Activated gamma-delta T cell treated with Interleukin-2 at 50 U/mL for 16 hours (primary cell): ENCODE data around the gene ABCF2.

ENCODE experiments used
- DNase-seq: peaks from one replicate; pipeline ENCODE4 v3.0.0-alpha.2; 2020

ABCF2 gene

DNA sequence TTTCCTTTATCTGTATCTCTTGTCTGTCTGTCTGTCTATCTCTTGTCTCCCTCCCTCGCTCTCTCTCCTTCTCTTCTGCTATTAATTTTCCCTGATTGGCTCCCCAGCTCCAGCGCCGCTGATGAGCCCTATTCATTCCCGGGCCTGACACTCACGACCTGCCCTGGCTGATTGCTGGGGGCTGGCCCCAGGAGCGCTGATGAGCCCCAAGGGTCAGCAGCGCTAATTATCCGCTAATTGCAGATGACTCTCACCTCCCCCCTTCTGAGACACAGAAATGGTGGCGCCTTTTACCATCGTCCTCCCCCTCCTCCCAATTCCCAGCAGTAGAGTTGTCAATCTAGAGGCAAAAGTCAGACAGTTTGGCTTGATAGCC is 58.2 kb downstream of the ABCF2 start:
- no peak for DNase-seq

DNA sequence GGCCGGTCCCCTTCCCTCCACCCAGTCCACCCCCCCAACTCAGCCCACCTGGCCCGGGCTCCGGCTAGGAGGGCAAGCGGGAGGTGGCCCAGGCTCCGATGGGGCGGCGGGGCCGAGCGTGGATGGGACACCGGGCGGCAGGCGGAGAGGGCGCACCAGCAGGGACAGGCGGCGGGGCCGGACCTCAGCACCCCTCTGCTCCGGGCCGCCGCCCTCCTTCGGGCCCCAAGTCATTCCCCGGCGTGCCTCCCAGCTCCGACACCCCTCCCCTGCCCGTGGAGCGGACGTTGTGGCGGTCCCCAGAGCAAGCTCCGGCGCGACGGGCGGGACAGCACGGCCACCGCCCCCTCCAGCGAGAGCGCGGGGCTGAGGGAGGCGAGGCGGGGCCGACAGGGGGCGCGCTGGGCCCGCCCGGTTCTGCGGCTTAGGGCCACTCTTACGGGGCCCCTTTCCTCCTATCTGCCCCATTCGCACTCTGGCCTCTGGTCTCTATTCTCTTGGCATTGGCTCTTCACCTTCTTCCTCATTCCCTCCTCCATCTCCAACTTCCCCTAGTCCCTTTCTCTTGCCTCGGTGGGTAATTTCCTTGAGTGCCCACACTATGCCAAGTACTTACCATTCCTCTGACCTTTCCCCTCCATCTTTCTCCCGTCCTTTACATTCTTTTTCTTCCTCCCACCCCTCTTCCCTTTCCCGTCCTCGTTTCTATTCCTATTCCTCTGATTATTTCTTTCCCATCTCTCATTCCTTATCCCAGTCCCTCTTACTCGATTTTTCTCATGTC is 58.8 kb downstream of the ABCF2 start:
- DNase-seq: peak; percentile 54

DNA sequence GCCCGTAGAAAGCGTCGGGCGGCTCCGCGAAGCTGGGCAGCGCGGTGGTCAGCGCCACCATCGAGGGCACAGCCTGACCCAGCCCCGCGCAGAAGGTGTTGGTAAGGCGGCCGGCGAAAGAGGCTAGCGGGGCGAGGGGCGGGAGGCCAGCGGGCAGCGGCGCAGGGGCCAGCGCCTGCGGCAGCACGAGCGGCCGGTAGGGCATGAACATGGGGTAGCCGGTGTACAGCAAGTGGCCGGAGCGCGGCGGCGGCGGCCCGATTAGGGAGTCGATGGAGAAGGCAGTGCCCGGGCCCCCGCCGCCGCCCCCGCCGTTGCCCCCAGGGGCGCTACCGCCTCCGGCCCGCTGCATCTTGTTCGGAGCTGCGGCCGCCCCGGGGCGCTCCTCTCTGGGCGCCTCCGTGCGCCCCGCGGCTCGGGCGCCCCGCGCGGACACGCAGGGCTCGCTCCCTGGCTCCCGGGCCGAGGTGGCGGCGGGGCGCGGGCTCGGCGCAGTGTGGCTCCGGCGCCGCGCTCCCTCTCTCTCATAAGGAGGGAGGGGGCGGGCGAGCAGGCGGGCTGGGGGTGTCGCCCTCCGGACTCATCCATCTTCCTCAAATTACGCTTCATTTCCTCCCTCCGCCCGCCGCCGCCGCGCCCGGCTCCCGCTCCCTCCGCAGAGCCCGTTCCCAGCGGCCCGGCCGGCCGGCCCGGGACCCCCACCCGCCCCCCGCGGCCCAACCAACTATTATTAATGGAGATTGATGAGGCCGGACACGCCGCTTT is 59.6 kb downstream of the ABCF2 start, which contains the start of gene GBX1:
TSS of gene GBX1 (minus strand) at position 498 of the 765 bp plus-strand sequence. CDS start at position 352, 146 bp downstream.
- no peak for DNase-seq

DNA sequence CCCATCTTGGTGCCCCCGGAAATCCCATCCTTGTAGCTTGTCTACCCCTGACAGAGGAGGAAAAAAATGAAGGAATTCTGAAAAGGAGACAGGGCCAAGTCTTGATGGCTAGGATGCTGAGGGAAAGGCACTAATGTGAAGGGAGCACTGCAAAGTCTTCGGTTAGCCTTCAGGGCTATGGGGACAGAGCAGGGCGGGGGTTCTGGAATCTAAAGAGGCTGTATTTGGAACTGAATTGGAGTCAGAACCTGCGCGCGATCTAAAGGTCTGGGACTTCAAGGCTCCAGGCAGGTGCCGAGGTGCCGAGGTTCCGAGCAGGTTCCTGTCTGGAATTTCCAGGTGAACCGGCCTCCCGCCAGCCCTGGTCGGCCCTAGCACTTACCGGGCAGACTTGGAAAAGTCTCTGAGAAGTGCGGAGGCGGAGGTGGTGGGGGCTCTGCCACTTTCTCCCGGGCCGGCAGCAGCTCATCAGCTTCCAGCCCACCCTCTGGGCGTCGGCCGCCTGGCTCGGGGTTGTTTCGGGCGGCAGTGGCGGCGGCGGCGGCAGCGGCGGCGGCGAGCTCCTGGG is 60.3 kb downstream of the ABCF2 start:
- DNase-seq: no peak
